Liver (tissue), 9 donors: ENCODE data around the gene MPRIP. TPM values are rescaled to one million over a fixed set of nuclear protein-coding genes. Genes with fewer than 3 reads are reported as not detected.

Experiments used
- DNase-seq: peaks from one replicate; pipeline ENCODE4 v3.0.0-alpha.2; 2017; ENCODE audit warnings: low spot score
- H3K27ac ChIP-seq, 2 donors: one replicate each; pipeline ENCODE4 v1.7.0; 2013; ENCODE audit warnings: inconsistent platforms in 2 of 2, low read length in 2 of 2, control low read depth in 1 of 2, low read depth in 1 of 2, mild to moderate bottlenecking in 1 of 2
- H3K27me3 ChIP-seq, 4 donors: one replicate each; pipeline versions ENCODE4 v1.6.1 to v1.7.0; 2013; ENCODE audit warnings: low read length in 3 of 4, inconsistent platforms in 1 of 4, mild to moderate bottlenecking in 1 of 4, moderate library complexity in 1 of 4; ENCODE audit not compliant: control insufficient read depth in 4 of 4, insufficient read depth in 4 of 4
- H3K36me3 ChIP-seq, 4 donors: one replicate each; pipeline versions ENCODE4 v1.6.1 to v1.7.0; 2013; ENCODE audit warnings: low read length in 3 of 4, mild to moderate bottlenecking in 3 of 4, low read depth in 1 of 4, moderate library complexity in 1 of 4; ENCODE audit not compliant: control insufficient read depth in 4 of 4, insufficient read depth in 3 of 4
- H3K4me1 ChIP-seq, 4 donors: one replicate each; pipeline versions ENCODE4 v1.6.1 to v1.7.0; 2013; ENCODE audit warnings: low read length in 3 of 4, mild to moderate bottlenecking in 3 of 4, moderate library complexity in 1 of 4; ENCODE audit not compliant: control insufficient read depth in 4 of 4, insufficient read depth in 4 of 4
- H3K4me3 ChIP-seq, 3 donors: one replicate each; pipeline versions ENCODE4 v1.6.1 to v1.7.0; 2013; ENCODE audit warnings: low read length in 3 of 3, control low read depth in 1 of 3, low read depth in 1 of 3, mild to moderate bottlenecking in 1 of 3
- H3K9ac ChIP-seq, 2 donors: one replicate each; pipeline ENCODE4 v1.7.0; 2013; ENCODE audit warnings: low read length in 2 of 2, mild to moderate bottlenecking in 2 of 2, moderate library complexity in 2 of 2, control low read depth in 1 of 2, low read depth in 1 of 2
- H3K9me3 ChIP-seq, 4 donors: one replicate each; pipeline versions ENCODE4 v1.6.1 to v1.7.0; 2013; ENCODE audit warnings: low read length in 3 of 4; ENCODE audit not compliant: control insufficient read depth in 4 of 4
- EGR1 ChIP-seq, 2 donors: IDR thresholded peaks; 2 replicates each; pipeline ENCODE4 v1.6.1; 2016 to 2018; ENCODE audit warnings: antibody characterized with exemption in 2 of 2, low read depth in 2 of 2
- FOXA1 ChIP-seq: IDR thresholded peaks from 2 replicates; pipeline ENCODE4 v1.6.1; 2016; ENCODE audit warnings: antibody characterized with exemption
- FOXA2 ChIP-seq: IDR thresholded peaks from 2 replicates; pipeline ENCODE4 v1.6.1; 2016; ENCODE audit warnings: antibody characterized with exemption
- GABPA ChIP-seq, 2 donors: IDR thresholded peaks in 1 of 2; conservative IDR thresholded peaks in 1 of 2; 2 replicates each; pipeline ENCODE4 v1.6.1; 2016; ENCODE audit warnings: antibody characterized with exemption in 2 of 2, mild to moderate bottlenecking in 1 of 2, moderate library complexity in 1 of 2
- HNF4A ChIP-seq, 2 donors: conservative IDR thresholded peaks; 2 replicates each; pipeline ENCODE4 v1.6.1; 2016; ENCODE audit warnings: antibody characterized with exemption in 2 of 2, mild to moderate bottlenecking in 2 of 2
- HNF4G ChIP-seq: IDR thresholded peaks from 2 replicates; pipeline ENCODE4 v1.6.1; 2016; ENCODE audit warnings: antibody characterized with exemption
- JUND ChIP-seq, 2 donors: IDR thresholded peaks; 2 replicates each; pipeline ENCODE4 v1.6.1; 2016; ENCODE audit warnings: antibody characterized with exemption in 2 of 2
- NR2F2 ChIP-seq: IDR thresholded peaks from 2 replicates; pipeline ENCODE4 v1.6.1; 2016; ENCODE audit warnings: antibody characterized with exemption
- RAD21 ChIP-seq, 2 donors: IDR thresholded peaks; 2 replicates each; pipeline ENCODE4 v1.6.1; 2016; ENCODE audit warnings: antibody characterized with exemption in 2 of 2, mild to moderate bottlenecking in 2 of 2
- RXRA ChIP-seq, 2 donors: IDR thresholded peaks; 2 replicates each; pipeline ENCODE4 v1.6.1; 2017 to 2018; ENCODE audit warnings: antibody characterized with exemption in 2 of 2, mild to moderate bottlenecking in 1 of 2
- SP1 ChIP-seq: IDR thresholded peaks from 2 replicates; pipeline ENCODE4 v1.6.1; 2018; ENCODE audit warnings: antibody characterized with exemption, mild to moderate bottlenecking
- TAF1 ChIP-seq: conservative IDR thresholded peaks from 2 replicates; pipeline ENCODE4 v1.6.1; 2016; ENCODE audit warnings: antibody characterized with exemption, mild to moderate bottlenecking
- YY1 ChIP-seq: IDR thresholded peaks from 2 replicates; pipeline ENCODE4 v1.6.1; 2016; ENCODE audit warnings: antibody characterized with exemption, mild to moderate bottlenecking
- WGBS: extraction: QIAGEN DNeasy Blood & Tissue Kit; methylation state at CpG from one replicate; pipeline ENCODE4 v1.1.7; 2013; 5-methylcytosine and 5-hydroxymethylcytosine counted together
- polyA plus RNA-seq, 2 donors: library from polyadenylated mRNA; stranded (reverse) in 1 of 2; unstranded in 1 of 2; fragments of 200-250 nt in 1 of 2; fragments of >200 nt in 1 of 2; fragmentation: Nextera tagmentation in 1 of 2; extraction: Ambion mirVana in 1 of 2; gene quantifications; one replicate each; pipeline versions ENCODE4 v1.2.1 to v1.2.3, GENCODE V29; 2013 to 2015
- total RNA-seq, 2 donors: library from RNA; depleted of rRNA; stranded (reverse); fragments of >200 nt; gene quantifications; one replicate each; pipeline ENCODE4 v1.2.3, GENCODE V29; 2014
- TF ChIP-seq, protein P1 (sequence below): IDR thresholded peaks from 2 replicates; pipeline ENCODE4 v1.6.1; 2016; ENCODE audit warnings: antibody characterized with exemption
- TF ChIP-seq, protein P2 (sequence below): IDR thresholded peaks from 2 replicates; pipeline ENCODE4 v1.6.1; 2016; ENCODE audit warnings: antibody characterized with exemption
- TF ChIP-seq, protein P3 (sequence below): IDR thresholded peaks from 2 replicates; pipeline ENCODE4 v1.6.1; 2016; ENCODE audit warnings: antibody characterized with exemption
- TF ChIP-seq, protein P4 (sequence below): fragments of 150-350 bp; IDR thresholded peaks from 2 replicates; pipeline ENCODE4 v1.5.1; 2017; ENCODE audit warnings: improper control_type of control experiment, low read depth, low read length; ENCODE audit not compliant: missing input control
- TF ChIP-seq, protein P5 (sequence below): IDR thresholded peaks from 2 replicates; pipeline ENCODE4 v1.6.1; 2016; ENCODE audit warnings: antibody characterized with exemption, mild to moderate bottlenecking
- donor health status: healthy.
- donor health status: healthy.
- donor health status: healthy.
- donor health status: healthy.
- donor health status: healthy.

MPRIP gene
- total and polyA plus RNA-seq, 4 donors, result 21.2 to 61.9 (median 34.7) TPM

DNA sequence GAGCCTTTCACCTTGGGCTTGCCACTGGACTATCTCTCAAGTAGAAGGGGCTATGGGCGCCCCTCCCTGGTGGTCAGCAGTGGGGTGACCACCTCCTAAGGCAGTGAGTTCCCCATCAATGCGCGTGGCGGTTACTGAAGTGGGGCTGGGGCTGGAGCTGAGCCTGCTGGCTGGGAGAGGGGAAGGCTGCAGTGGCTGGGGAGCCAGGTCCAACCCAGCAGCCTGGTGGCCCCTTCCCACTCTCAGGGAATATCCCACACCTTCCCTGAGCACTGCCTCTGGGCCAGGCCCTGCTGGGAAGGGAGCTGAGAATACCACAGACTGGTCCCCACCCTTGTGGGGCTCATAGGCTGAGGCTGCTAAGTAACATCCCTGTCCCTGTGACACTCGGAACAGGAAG lies 19.8 kb upstream of the MPRIP start:
- no peak for DNase-seq
- H3K27ac ChIP-seq, result peak overlapping the region in 1 of 2 donors; percentile 28

DNA sequence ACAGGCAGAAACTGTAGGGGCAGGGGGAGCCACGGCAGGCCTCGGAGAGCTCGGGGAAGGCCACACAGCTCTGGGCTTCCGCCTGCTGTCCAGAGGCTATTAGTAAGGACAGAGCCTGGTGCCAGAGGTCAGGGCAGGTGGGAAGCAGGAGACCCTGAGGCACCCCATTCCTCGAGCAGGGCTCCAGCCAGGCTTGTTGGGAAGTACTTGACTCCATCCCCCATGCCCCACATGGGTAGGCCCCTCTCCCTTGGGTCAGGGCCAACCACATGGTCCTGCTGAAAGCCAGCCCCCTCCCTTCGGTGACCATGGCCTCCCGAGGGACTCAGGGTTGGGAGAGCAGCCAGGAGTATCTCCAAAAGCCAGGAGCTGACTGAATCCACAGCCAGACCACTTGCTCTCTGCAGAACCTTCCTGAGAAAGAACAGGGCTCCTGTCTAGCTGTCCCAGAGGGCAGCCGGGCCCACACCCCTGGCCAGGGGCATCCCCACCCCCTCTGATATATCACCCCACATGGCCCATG lies 17.4 kb upstream of the MPRIP start:
- Histone ChIP-seq H3K27ac (no peak overlapping the region), H3K4me3 (no peak overlapping the region), H3K27me3 (no peaks in the 10 kb centered on the region), H3K9ac (no peak overlapping the region), H3K4me1 (no peaks in the 10 kb centered on the region), H3K9me3 (no peaks in the 10 kb centered on the region), H3K36me3 (no peaks in the 10 kb centered on the region)
- 88% methylated on average over 8 of the region's 8 CpGs for WGBS
- TF ChIP-seq RXRA (IDR thresholded peaks at IDR 0.05) (no peak), YY1 (no peak), FOXA1 (no peak), SP1 (no peak), RAD21 (IDR thresholded peaks at IDR 0.05) (no peak), JUND (IDR thresholded peaks at IDR 0.05) (no peak), TAF1 (no peak), HNF4A (conservative IDR thresholded peaks at IDR 0.05) (no peak), EGR1 (IDR thresholded peaks at IDR 0.05; ENCODE audit: low read depth in 2 of 2) (no peak), HNF4G (no peak), FOXA2 (no peak), NR2F2 (no peak), GABPA (IDR thresholded peaks at IDR 0.05 in 1 of 2, conservative IDR thresholded peaks at IDR 0.05 in 1 of 2) (no peak)
- TF ChIP-seq, protein P1, sequence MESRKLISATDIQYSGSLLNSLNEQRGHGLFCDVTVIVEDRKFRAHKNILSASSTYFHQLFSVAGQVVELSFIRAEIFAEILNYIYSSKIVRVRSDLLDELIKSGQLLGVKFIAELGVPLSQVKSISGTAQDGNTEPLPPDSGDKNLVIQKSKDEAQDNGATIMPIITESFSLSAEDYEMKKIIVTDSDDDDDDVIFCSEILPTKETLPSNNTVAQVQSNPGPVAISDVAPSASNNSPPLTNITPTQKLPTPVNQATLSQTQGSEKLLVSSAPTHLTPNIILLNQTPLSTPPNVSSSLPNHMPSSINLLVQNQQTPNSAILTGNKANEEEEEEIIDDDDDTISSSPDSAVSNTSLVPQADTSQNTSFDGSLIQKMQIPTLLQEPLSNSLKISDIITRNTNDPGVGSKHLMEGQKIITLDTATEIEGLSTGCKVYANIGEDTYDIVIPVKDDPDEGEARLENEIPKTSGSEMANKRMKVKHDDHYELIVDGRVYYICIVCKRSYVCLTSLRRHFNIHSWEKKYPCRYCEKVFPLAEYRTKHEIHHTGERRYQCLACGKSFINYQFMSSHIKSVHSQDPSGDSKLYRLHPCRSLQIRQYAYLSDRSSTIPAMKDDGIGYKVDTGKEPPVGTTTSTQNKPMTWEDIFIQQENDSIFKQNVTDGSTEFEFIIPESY, result no peak
- TF ChIP-seq, protein P2, sequence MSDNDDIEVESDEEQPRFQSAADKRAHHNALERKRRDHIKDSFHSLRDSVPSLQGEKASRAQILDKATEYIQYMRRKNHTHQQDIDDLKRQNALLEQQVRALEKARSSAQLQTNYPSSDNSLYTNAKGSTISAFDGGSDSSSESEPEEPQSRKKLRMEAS, result no peak
- TF ChIP-seq, protein P3, sequence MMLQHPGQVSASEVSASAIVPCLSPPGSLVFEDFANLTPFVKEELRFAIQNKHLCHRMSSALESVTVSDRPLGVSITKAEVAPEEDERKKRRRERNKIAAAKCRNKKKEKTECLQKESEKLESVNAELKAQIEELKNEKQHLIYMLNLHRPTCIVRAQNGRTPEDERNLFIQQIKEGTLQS, result no peak
- TF ChIP-seq, protein P4, sequence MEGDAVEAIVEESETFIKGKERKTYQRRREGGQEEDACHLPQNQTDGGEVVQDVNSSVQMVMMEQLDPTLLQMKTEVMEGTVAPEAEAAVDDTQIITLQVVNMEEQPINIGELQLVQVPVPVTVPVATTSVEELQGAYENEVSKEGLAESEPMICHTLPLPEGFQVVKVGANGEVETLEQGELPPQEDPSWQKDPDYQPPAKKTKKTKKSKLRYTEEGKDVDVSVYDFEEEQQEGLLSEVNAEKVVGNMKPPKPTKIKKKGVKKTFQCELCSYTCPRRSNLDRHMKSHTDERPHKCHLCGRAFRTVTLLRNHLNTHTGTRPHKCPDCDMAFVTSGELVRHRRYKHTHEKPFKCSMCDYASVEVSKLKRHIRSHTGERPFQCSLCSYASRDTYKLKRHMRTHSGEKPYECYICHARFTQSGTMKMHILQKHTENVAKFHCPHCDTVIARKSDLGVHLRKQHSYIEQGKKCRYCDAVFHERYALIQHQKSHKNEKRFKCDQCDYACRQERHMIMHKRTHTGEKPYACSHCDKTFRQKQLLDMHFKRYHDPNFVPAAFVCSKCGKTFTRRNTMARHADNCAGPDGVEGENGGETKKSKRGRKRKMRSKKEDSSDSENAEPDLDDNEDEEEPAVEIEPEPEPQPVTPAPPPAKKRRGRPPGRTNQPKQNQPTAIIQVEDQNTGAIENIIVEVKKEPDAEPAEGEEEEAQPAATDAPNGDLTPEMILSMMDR, result no peak
- TF ChIP-seq, protein P5, sequence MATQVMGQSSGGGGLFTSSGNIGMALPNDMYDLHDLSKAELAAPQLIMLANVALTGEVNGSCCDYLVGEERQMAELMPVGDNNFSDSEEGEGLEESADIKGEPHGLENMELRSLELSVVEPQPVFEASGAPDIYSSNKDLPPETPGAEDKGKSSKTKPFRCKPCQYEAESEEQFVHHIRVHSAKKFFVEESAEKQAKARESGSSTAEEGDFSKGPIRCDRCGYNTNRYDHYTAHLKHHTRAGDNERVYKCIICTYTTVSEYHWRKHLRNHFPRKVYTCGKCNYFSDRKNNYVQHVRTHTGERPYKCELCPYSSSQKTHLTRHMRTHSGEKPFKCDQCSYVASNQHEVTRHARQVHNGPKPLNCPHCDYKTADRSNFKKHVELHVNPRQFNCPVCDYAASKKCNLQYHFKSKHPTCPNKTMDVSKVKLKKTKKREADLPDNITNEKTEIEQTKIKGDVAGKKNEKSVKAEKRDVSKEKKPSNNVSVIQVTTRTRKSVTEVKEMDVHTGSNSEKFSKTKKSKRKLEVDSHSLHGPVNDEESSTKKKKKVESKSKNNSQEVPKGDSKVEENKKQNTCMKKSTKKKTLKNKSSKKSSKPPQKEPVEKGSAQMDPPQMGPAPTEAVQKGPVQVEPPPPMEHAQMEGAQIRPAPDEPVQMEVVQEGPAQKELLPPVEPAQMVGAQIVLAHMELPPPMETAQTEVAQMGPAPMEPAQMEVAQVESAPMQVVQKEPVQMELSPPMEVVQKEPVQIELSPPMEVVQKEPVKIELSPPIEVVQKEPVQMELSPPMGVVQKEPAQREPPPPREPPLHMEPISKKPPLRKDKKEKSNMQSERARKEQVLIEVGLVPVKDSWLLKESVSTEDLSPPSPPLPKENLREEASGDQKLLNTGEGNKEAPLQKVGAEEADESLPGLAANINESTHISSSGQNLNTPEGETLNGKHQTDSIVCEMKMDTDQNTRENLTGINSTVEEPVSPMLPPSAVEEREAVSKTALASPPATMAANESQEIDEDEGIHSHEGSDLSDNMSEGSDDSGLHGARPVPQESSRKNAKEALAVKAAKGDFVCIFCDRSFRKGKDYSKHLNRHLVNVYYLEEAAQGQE, result no peak
- DNase-seq, result no peak

More for the DNA sequence above, 19.8 kb upstream of the MPRIP start:
- no peak overlapping the region for H3K9ac ChIP-seq
- TF ChIP-seq EGR1 (IDR thresholded peaks at IDR 0.05; ENCODE audit: low read depth in 2 of 2) (no peak), RAD21 (IDR thresholded peaks at IDR 0.05) (no peak), JUND (IDR thresholded peaks at IDR 0.05) (no peak), GABPA (IDR thresholded peaks at IDR 0.05 in 1 of 2, conservative IDR thresholded peaks at IDR 0.05 in 1 of 2) (no peak), TAF1 (no peak), HNF4G (no peak), FOXA1 (no peak), NR2F2 (no peak), YY1 (no peak), RXRA (IDR thresholded peaks at IDR 0.05) (no peak)
- TF ChIP-seq, protein P1, result no peak
- TF ChIP-seq, protein P2, result no peak
- TF ChIP-seq, protein P3, result no peak
- H3K4me3 ChIP-seq, result no peak overlapping the region
- no peaks in the 10 kb centered on the region for H3K27me3 ChIP-seq
- H3K9me3 ChIP-seq, result no peaks in the 10 kb centered on the region
- no peaks in the 10 kb centered on the region for H3K4me1 ChIP-seq
- 95% methylated on average over 5 of the region's 5 CpGs for WGBS
- H3K36me3 ChIP-seq, result no peaks in the 10 kb centered on the region
